Measurements from ENCODE around the gene THEM5.

THEM5 gene

GRCh38 chr1:151839082-151839412, 14.5 kb downstream of the THEM5 start:
- no peak for DNase-seq

GRCh38 chr1:151838222-151839081, 15.1 kb downstream of the THEM5 start:
- no peak for DNase-seq

- DNase-seq = no peak
These were observed 15.7 kb downstream of the THEM5 start for GRCh38 chr1:151837884-151838221.

- DNase-seq = no peak
These were observed 16.3 kb downstream of the THEM5 start for GRCh38 chr1:151837197-151837596.

- DNase-seq = no peak
These were observed 17.9 kb downstream of the THEM5 start for GRCh38 chr1:151835596-151835995.

- no peak for DNase-seq
These were observed 19.3 kb downstream of the THEM5 start for GRCh38 chr1:151834239-151834638.

- DNase-seq = no peak
These were observed 20.2 kb downstream of the THEM5 start for GRCh38 chr1:151833172-151833900.

- peak; percentile 82 for DNase-seq
These were observed 21.1 kb downstream of the THEM5 start for GRCh38 chr1:151832318-151832980.

GRCh38 chr1:151831605-151832004, 21.9 kb downstream of the THEM5 start, which contains the start of gene RORC:
RORC (minus strand) TSS chr1:151831802; CDS start chr1:151831764, 38 bp downstream.
- no peak for DNase-seq

GRCh38 chr1:151831256-151831591, 22.3 kb downstream of the THEM5 start:
- DNase-seq = no peak

- DNase-seq = no peak
These were observed 23.5 kb downstream of the THEM5 start for GRCh38 chr1:151830055-151830454.

- no peak for DNase-seq
These were observed 24.0 kb downstream of the THEM5 start for GRCh38 chr1:151829352-151830046.

GRCh38 chr1:151828921-151829320, 24.6 kb downstream of the THEM5 start:
- no peak for DNase-seq

GRCh38 chr1:151827853-151828252, 25.7 kb downstream of the THEM5 start:
- no peak for DNase-seq

GRCh38 chr1:151825751-151826660, 27.5 kb downstream of the THEM5 start:
- DNase-seq = no peak

GRCh38 chr1:151825204-151825603, 28.3 kb downstream of the THEM5 start:
- no peak for DNase-seq

- no peak for DNase-seq
These were observed 30.3 kb downstream of the THEM5 start for GRCh38 chr1:151823175-151823574.

GRCh38 chr1:151822404-151822803, 31.1 kb downstream of the THEM5 start:
- DNase-seq = no peak

- no peak for DNase-seq
These were observed 32.6 kb downstream of the THEM5 start for GRCh38 chr1:151820940-151821339.

- no peak for DNase-seq
These were observed 33.4 kb downstream of the THEM5 start for GRCh38 chr1:151819976-151820623.

- no peak for DNase-seq
These were observed 34.2 kb downstream of the THEM5 start for GRCh38 chr1:151819227-151819835.
